GM23338 (cell line): Measurements from ENCODE around the gene ADCK2. TPM values are rescaled to one million over a fixed set of nuclear protein-coding genes. Genes with fewer than 3 reads are reported as not detected.

Experiments used
- ATAC-seq: fragments of 200-7000 bp; cut with Tn5 transposase; 3 replicates; pipeline ENCODE4 v1.9.1; 2020
- DNase-seq: peaks from one replicate; pipeline ENCODE4 v3.0.0-alpha.2; 2015; ENCODE audit warnings: low spot score
- H2AFZ ChIP-seq: fragments of 200-600 bp; sonication (generic); 2 replicates; pipeline ENCODE4 v1.8.0; 2016; ENCODE audit warnings: antibody characterized with exemption, mild to moderate bottlenecking, moderate library complexity
- H3F3A ChIP-seq: fragments of 200-600 bp; sonication (generic); replicated peaks from 2 replicates; pipeline ENCODE4 v1.8.0; 2017; ENCODE audit warnings: antibody characterized with exemption, mixed run types, low read depth
- H3K27ac ChIP-seq: fragments of 200-600 bp; sonication (generic); 2 replicates; pipeline ENCODE4 v1.6.1; 2016; ENCODE audit warnings: low read depth
- H3K27me3 ChIP-seq: fragments of 200-600 bp; sonication (generic); 2 replicates; pipeline ENCODE4 v1.8.0; 2016; ENCODE audit warnings: mild to moderate bottlenecking, mixed run types, moderate library complexity; ENCODE audit not compliant: insufficient read depth
- H3K36me3 ChIP-seq: fragments of 200-600 bp; sonication (generic); 2 replicates; pipeline ENCODE4 v1.8.0; 2016; ENCODE audit warnings: mild to moderate bottlenecking; ENCODE audit not compliant: insufficient read depth
- H3K4me1 ChIP-seq: fragments of 200-600 bp; sonication (generic); 2 replicates; pipeline ENCODE4 v1.8.0; 2016; ENCODE audit warnings: mild to moderate bottlenecking, moderate library complexity; ENCODE audit not compliant: insufficient read depth
- H3K4me2 ChIP-seq: fragments of 200-600 bp; sonication (generic); 2 replicates; pipeline ENCODE4 v1.7.1; 2017; ENCODE audit warnings: mixed run types
- H3K4me3 ChIP-seq: fragments of 200-600 bp; sonication (generic); 2 replicates; pipeline ENCODE4 v1.6.1; 2016; ENCODE audit warnings: mixed run types
- H3K79me2 ChIP-seq: fragments of 200-600 bp; sonication (generic); replicated peaks from 2 replicates; pipeline ENCODE4 v1.8.0; 2017; ENCODE audit warnings: mild to moderate bottlenecking; ENCODE audit not compliant: insufficient read depth
- H3K9me2 ChIP-seq: fragments of 200-600 bp; sonication (generic); 2 replicates; pipeline ENCODE4 v1.8.0; 2017; ENCODE audit not compliant: insufficient read depth
- H4K20me1 ChIP-seq: fragments of 200-600 bp; sonication (generic); replicated peaks from 2 replicates; pipeline ENCODE4 v1.8.0; 2017; ENCODE audit warnings: mild to moderate bottlenecking; ENCODE audit not compliant: insufficient read depth
- H3K27ac Mint-ChIP-seq: 2 replicates; pipeline ENCODE4 v1.8.0; 2020; ENCODE audit warnings: inconsistent platforms, mild to moderate bottlenecking, moderate library complexity, mixed read lengths
- H3K27me3 Mint-ChIP-seq: 3 replicates; pipeline ENCODE4 v1.8.0; 2022; ENCODE audit warnings: low read depth, mild to moderate bottlenecking, moderate library complexity, mixed read lengths, inconsistent platforms; ENCODE audit not compliant: insufficient read depth, poor library complexity
- H3K36me3 Mint-ChIP-seq: 3 replicates; pipeline ENCODE4 v1.8.0; 2021; ENCODE audit warnings: low read depth, mild to moderate bottlenecking, inconsistent platforms, moderate library complexity, mixed read lengths
- H3K4me1 Mint-ChIP-seq: 3 replicates; pipeline ENCODE4 v1.8.0; 2020; ENCODE audit warnings: mild to moderate bottlenecking, inconsistent platforms, mixed read lengths
- H3K4me3 Mint-ChIP-seq: 3 replicates; pipeline ENCODE4 v1.8.0; 2021; ENCODE audit warnings: moderate library complexity, mild to moderate bottlenecking, inconsistent platforms, mixed read lengths
- H3K9me3 Mint-ChIP-seq: 3 replicates; pipeline ENCODE4 v1.8.0; 2020; ENCODE audit warnings: moderate library complexity, mild to moderate bottlenecking, inconsistent platforms, mixed read lengths
- ETS1 ChIP-seq: IDR thresholded peaks from 2 replicates; pipeline ENCODE4 v1.6.1; 2016; ENCODE audit warnings: antibody characterized with exemption
- EZH2 ChIP-seq: fragments of 200-600 bp; sonication (generic); IDR thresholded peaks from one replicate; pipeline ENCODE4 v1.8.0; 2017; ENCODE audit warnings: antibody characterized with exemption, mild to moderate bottlenecking, low read depth; ENCODE audit not compliant: unreplicated experiment
- EZH2phosphoT487 ChIP-seq: fragments of 200-600 bp; sonication (generic); IDR thresholded peaks from one replicate; pipeline ENCODE4 v1.8.1; 2018; ENCODE audit warnings: antibody characterized with exemption; ENCODE audit not compliant: unreplicated experiment
- REST ChIP-seq: IDR thresholded peaks from one replicate; pipeline ENCODE4 v1.6.1; 2018; ENCODE audit warnings: antibody characterized with exemption; ENCODE audit not compliant: unreplicated experiment
- STAT1 ChIP-seq: IDR thresholded peaks from one replicate; pipeline ENCODE4 v1.6.1; 2016; ENCODE audit warnings: antibody characterized with exemption; ENCODE audit not compliant: unreplicated experiment
- polyA plus RNA-seq: library from polyadenylated mRNA; unstranded; fragments of >200 nt; fragmentation: Nextera tagmentation; extraction: Ambion mirVana; gene quantifications from 2 replicates; pipeline ENCODE4 v1.2.1, GENCODE V29; 2016
- total RNA-seq: library from RNA; depleted of rRNA; stranded (reverse); fragments of >200 nt; shearing (Covaris generic); gene quantifications from 2 replicates; pipeline ENCODE4 v1.2.3, GENCODE V29; 2014
- TF ChIP-seq, protein P1 (sequence below): fragments of 250-450 bp; sonication (Bioruptor Pico); IDR thresholded peaks from 2 replicates; pipeline ENCODE4 v1.5.0; 2020; ENCODE audit warnings: mild to moderate bottlenecking, moderate library complexity

Gene ADCK2
- total and polyA plus RNA-seq, 2 experiments from 2014 or later = 4.7 to 14.4 TPM

GRCh38 chr7:140670343-140670935, 2.3 kb upstream of the ADCK2 start (continued):
- no peak for TF ChIP-seq REST

DNA sequence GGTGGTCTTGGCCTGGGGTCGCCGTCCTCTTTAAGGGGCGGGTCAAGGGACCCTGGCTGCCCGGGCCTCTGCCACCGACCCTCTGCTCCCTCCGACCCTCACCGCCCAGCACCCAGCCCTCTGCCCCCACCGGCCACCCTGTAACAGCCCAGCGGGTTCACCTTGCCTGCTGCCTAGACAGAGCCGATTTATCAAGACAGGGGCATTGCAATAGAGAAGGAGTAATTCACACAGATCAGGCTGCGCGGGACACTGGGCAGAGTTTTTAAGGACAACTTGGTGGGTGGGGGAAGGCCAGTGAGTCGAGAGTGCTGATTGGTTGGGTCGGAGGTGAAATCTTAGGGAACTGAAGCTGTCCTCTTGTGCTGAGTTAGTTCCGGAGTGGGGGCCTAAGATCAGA, 779 bp upstream of the ADCK2 start:
- Histone ChIP-seq H4K20me1 (peaks cover 6% of the 10 kb centered on the region; the same call in 1 of the 2 replicates), H2AFZ (peak overlapping the region; percentile 96), H3K4me3 (peak overlapping the region; percentile 72), H3K27me3 (0 out of 2 replicates have a peak, but pooled peaks cover 5% of the 10 kb centered on the region), H3F3A (0 out of 2 replicates have a peak, but pooled peaks cover 3% of the 10 kb centered on the region), H3K9me2 (no peaks in the 10 kb centered on the region), H3K4me2 (peak overlapping the region; percentile 78), H3K79me2 (no peaks in the 10 kb centered on the region), H3K27ac (no peak overlapping the region), H3K4me1 (peaks cover 25% of the 10 kb centered on the region), H3K36me3 (no peaks in the 10 kb centered on the region)
- peak; percentile 9 for ATAC-seq
- H3K4me1 Mint-ChIP-seq = peaks cover 17% of the 10 kb centered on the region
- H3K27me3 Mint-ChIP-seq = peaks cover 17% of the 10 kb centered on the region
- H3K27ac Mint-ChIP-seq = 0 out of 2 replicates have a peak overlapping the region, but pooled peaks have one; percentile 19
- no peaks in the 10 kb centered on the region; the same call in 2 of the 3 replicates for H3K9me3 Mint-ChIP-seq
- peak; percentile 53 for DNase-seq
- peak overlapping the region; percentile 73 for H3K4me3 Mint-ChIP-seq
- no peaks in the 10 kb centered on the region; the same call in 2 of the 3 replicates for H3K36me3 Mint-ChIP-seq
- no peak for TF ChIP-seq EZH2phosphoT487
- no peak for TF ChIP-seq STAT1
- TF ChIP-seq REST = no peak
- TF ChIP-seq ETS1 = no peak
- TF ChIP-seq EZH2 = no peak
- TF ChIP-seq, protein P1, sequence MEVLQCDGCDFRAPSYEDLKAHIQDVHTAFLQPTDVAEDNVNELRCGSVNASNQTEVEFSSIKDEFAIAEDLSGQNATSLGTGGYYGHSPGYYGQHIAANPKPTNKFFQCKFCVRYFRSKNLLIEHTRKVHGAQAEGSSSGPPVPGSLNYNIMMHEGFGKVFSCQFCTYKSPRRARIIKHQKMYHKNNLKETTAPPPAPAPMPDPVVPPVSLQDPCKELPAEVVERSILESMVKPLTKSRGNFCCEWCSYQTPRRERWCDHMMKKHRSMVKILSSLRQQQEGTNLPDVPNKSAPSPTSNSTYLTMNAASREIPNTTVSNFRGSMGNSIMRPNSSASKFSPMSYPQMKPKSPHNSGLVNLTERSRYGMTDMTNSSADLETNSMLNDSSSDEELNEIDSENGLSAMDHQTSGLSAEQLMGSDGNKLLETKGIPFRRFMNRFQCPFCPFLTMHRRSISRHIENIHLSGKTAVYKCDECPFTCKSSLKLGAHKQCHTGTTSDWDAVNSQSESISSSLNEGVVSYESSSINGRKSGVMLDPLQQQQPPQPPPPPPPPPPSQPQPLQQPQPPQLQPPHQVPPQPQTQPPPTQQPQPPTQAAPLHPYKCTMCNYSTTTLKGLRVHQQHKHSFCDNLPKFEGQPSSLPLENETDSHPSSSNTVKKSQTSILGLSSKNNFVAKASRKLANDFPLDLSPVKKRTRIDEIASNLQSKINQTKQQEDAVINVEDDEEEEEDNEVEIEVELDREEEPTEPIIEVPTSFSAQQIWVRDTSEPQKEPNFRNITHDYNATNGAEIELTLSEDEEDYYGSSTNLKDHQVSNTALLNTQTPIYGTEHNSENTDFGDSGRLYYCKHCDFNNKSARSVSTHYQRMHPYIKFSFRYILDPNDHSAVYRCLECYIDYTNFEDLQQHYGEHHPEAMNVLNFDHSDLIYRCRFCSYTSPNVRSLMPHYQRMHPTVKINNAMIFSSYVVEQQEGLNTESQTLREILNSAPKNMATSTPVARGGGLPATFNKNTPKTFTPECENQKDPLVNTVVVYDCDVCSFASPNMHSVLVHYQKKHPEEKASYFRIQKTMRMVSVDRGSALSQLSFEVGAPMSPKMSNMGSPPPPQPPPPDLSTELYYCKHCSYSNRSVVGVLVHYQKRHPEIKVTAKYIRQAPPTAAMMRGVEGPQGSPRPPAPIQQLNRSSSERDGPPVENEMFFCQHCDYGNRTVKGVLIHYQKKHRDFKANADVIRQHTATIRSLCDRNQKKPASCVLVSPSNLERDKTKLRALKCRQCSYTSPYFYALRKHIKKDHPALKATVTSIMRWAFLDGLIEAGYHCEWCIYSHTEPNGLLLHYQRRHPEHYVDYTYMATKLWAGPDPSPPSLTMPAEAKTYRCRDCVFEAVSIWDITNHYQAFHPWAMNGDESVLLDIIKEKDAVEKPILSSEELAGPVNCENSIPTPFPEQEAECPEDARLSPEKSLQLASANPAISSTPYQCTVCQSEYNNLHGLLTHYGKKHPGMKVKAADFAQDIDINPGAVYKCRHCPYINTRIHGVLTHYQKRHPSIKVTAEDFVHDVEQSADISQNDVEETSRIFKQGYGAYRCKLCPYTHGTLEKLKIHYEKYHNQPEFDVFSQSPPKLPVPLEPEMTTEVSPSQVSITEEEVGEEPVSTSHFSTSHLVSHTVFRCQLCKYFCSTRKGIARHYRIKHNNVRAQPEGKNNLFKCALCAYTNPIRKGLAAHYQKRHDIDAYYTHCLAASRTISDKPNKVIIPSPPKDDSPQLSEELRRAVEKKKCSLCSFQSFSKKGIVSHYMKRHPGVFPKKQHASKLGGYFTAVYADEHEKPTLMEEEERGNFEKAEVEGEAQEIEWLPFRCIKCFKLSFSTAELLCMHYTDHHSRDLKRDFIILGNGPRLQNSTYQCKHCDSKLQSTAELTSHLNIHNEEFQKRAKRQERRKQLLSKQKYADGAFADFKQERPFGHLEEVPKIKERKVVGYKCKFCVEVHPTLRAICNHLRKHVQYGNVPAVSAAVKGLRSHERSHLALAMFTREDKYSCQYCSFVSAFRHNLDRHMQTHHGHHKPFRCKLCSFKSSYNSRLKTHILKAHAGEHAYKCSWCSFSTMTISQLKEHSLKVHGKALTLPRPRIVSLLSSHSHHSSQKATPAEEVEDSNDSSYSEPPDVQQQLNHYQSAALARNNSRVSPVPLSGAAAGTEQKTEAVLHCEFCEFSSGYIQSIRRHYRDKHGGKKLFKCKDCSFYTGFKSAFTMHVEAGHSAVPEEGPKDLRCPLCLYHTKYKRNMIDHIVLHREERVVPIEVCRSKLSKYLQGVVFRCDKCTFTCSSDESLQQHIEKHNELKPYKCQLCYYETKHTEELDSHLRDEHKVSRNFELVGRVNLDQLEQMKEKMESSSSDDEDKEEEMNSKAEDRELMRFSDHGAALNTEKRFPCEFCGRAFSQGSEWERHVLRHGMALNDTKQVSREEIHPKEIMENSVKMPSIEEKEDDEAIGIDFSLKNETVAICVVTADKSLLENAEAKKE (CRISPR knock-in tag) = no peak
